Pulmonary artery endothelial cell (primary cell): ENCODE results near the gene CD80. TPM values are rescaled to one million over a fixed set of nuclear protein-coding genes. Genes with fewer than 3 reads are reported as not detected.
"Not testable (repeated sequence)": the region's sequence is repeated elsewhere in the genome, so short reads cannot be mapped to it uniquely, and the experiment has no call there.

Experiments used
- DNase-seq: peaks from one replicate; pipeline ENCODE4 v3.0.0-alpha.2; 2011; ENCODE audit warnings: low read depth, low spot score
- total RNA-seq: library from RNA; depleted of rRNA; stranded (reverse); fragments of >200 nt; gene quantifications from 2 replicates; pipeline ENCODE4 v1.2.3, GENCODE V29; 2014

CD80 gene
- total RNA-seq, 1 donor from 2014 or later: not detected

- DNase-seq: no peak
Observed at GRCh38 chr3:119585208-119585607, 25.8 kb upstream of the CD80 start.

DNA sequence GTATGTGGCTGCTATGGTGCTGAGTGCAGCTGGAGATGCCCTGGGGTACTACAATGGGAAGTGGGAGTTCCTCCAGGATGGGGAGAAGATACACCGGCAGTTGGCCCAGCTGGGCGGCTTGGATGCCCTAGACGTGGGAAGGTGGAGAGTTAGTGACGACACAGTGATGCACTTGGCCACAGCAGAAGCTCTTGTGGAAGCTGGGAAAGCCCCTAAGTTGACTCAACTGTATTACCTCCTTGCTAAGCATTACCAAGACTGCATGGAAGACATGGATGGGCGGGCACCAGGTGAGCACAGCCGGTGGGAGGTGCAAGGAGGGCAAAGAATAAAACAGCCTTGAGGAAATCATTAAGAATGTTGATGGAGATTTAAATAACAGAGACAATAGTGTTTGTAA is 22.8 kb upstream of the CD80 start:
- no peak for DNase-seq

- no peak for DNase-seq
Observed at GRCh38 chr3:119580067-119580760, 20.8 kb upstream of the CD80 start.

- no peak for DNase-seq
Observed at GRCh38 chr3:119579366-119580066, 20.1 kb upstream of the CD80 start, which contains the start of gene ADPRH. ADPRH (plus strand) TSS chr3:119579492; CDS start chr3:119582170, 2,678 bp downstream.

GRCh38 chr3:119575507-119575906 is 16.1 kb upstream of the CD80 start:
- no peak for DNase-seq

- no peak for DNase-seq
Observed at GRCh38 chr3:119571688-119572087, 12.3 kb upstream of the CD80 start.

- DNase-seq: no peak
Observed at GRCh38 chr3:119571230-119571629, 11.8 kb upstream of the CD80 start.

DNA sequence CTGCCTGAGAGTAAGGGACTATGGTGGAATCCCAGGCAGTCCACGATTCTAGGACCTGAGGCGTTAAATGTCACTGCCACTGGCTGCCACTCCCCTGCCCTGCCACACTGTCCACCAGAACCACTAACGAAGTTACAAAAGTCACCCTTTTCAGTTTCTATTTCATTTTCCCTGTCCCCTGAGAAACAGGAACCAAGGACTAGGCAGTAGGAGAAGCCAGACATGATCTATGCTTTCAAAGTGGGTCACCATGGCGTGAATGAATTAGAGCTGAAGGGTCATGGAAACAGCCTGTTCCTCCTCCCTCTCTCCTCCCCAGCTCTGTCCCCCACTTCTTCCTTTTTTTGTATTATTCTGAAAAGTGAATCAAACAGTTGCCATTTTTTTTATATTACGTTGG is 10.8 kb upstream of the CD80 start:
- no peak for DNase-seq

- DNase-seq: no peak
Observed at GRCh38 chr3:119569156-119569555, 9.7 kb upstream of the CD80 start.

- DNase-seq: not testable (repeated sequence)
Observed at GRCh38 chr3:119563334-119563733, 3.9 kb upstream of the CD80 start.

GRCh38 chr3:119562307-119562961 is 3.0 kb upstream of the CD80 start:
- DNase-seq: no peak

DNA sequence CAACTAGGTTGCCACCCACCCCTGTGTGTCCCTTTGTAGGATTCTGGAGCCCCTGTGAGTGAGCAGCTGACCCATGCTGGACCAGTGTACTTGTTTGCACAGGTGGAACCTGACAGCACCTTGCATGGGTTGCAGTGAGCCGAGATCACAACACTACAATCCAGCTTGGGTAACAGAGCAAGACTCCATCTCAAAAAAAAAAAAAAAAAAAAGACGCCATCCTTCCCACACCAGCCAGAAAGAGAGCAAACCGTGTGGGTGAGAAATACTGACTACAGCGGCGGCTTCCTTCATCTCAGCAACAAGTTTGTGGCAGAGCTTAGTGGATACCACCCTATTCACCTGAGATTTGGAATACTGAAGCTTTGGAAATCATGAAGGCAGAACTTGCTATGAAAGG is 746 bp upstream of the CD80 start:
- no peak for DNase-seq

DNA sequence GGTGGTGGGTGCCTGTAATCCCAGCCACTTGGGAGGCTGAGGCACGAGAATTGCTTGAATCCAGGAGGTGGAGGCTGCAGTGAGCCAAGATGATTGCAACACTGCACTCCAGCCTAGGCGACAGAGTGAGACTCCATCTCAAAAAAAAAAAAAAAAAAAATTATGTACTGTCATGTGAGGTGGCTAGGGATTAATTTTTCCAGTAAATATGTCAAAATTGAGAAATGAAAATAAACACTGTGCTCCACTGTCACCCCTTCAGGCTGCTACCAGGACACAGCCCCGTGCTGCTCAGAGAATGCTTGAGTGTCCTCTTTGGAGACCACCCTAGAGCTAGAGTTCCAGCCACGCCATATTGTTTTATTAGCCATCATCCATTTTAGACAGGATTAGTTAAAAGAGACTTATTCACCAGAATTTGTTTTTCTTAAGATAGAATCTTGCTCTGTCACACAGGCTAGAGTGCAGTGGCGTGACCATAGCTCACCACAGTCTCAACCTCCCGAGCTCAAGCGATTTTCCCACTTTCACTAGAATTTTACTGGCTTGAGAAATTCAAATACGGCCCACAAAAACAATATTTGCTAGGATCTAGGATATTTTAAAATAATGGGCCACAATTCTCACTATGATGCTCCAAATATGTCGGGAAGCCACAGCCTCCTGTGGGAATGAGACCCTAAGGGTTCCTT is 642 bp downstream of the CD80 start:
- no peak for DNase-seq

DNA sequence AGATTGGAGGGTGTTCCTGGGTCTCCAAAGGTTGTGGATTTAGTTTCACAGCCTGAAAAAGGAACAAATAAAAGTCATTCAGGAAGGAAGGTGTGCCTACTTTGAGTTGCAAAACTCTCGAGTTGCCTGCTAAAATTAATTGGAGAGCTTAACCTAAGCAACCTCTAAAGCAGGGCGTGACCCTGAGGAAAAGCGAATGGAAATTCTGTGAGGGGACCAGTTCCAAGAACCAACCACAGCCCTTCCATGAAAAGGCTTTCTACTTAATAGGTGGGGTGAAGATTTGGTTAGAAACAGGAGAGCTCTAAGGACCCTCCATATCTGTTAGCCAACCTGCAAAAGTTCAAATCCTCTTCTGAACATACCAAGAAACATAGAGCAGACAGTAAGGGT is 1.5 kb downstream of the CD80 start:
- no peak for DNase-seq

DNA sequence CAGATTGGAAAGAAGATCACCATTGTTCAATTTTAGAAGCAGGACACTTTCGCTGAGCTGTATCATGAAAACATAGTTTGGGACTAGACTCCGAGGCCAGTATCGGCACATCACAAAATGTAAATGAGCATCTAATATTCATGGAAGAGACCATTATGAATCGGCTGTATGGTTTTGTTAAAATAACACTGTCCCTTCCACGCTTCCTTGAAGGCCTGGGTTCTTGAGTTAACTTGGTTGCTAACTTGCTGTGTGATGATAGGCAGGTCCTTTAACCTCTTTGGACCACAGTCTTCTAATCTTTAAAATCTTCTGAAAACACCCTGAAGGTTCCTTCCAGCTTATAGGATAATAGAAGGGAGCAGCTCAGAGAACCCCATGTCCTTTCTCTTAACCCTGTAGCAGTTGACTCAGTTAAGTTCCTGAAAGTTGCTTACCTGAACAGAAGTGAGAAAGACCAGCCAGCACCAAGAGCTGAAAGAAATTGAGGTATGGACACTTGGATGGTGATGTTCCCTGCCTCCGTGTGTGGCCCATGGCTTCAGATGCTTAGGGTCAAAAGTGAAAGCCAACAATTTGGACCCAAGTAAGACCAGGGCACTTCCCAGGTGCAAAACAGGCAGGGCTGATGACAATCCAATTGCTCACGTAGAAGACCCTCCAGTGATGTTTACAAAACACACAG is 2.1 kb downstream of the CD80 start:
- DNase-seq: no peak

GRCh38 chr3:119555929-119556328 is 3.5 kb downstream of the CD80 start:
- DNase-seq: no peak

DNA sequence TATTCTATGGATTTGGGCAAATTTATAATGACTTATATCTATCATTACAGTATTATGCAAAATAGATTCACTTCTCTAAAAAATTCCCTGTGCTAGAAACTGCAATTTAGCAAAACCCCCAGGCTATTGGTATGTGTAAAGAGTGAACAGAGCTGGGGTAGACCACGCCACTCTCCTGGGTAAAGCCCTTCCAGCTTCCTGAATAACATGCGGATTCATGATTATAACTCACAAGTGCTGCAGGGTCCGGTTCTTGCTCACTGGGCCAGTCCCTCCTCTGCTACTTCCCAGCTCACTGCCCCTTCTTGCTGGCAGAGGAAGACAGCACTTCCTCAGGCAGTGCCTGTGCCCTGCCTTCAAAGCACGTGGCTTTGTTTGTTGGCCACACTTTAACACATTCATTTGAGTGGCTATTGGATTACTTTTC is 4.1 kb downstream of the CD80 start:
- DNase-seq: no peak

DNA sequence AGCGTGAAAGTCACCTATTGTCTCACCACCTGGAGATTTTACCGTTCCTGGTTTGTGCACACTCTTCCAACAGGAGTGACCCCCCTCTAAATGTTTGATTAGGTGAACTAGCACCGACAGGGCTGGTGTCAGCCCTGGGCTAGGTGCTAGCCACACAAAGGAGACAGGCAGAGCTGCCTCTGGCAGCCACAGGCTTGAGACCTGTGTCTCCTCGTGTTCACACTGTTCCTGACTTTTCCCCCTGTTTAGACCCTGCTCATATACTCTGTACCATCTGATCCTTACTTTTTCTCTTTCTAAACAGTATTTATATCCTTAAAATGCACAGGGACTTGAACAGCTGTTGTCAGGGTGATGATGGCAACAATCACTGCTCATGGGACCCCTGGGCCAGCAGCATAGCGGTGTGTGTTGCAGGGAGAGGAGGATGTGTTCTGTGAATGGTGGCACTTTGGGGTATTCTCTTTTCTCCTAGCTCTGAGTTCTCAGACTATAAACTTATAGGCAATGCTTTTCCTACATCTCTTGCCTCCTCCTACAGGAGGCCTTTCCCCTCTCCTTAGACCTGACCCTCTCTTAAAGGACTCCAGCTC is 5.5 kb downstream of the CD80 start:
- DNase-seq: no peak

- not testable (repeated sequence) for DNase-seq
Observed at GRCh38 chr3:119552928-119553327, 6.5 kb downstream of the CD80 start.

DNA sequence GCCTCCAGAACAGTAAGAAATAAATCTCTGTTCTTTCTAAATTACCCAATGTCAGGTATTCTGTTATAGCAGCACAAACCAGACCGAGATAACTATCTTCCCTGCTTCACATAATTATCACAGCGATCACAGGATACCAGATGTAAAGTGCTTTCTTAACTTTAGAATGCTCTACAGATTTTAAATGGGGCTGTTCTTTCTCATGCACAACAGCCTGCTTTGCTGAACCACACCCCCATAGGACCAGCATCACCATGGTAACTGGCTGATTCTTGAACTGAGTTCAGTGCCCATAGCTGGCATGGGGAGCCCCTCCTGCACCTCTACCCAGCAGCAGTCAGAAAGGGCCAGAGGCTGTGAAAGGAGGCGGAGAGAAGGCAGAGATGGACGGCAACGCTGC is 7.8 kb downstream of the CD80 start:
- DNase-seq: no peak
